ENCODE data around the gene RGS3. TPM values are rescaled to one million over a fixed set of nuclear protein-coding genes. Genes with fewer than 3 reads are reported as not detected.

The RGS3 gene
- polyA plus RNA-seq, 1 of the 3 experiments (the other 2 are of a cell fraction), result 50.6 TPM

DNA sequence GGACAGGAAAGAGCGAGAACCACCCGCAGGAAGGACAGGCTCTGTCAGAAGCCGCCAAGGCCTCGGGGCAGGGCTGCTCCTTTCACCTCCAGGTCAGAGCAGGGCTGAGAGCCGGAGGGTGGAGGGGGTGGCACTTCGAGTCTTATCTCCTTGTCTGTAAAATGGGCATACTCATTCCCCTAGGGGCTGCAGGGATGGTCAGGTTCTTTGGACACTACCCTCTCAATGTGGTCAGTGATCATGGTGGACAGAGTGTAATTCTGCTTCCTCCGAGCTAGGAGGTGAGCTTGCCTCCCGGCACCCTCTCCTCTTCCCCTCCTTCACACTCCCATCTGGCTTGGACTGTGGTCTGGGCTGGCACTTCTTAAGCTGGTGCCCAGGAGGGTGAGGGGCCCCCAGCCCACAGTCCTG is 39.6 kb downstream of the RGS3 start:
- no peak for TF ChIP-seq JUND (IDR thresholded peaks at IDR 0.05)
- TF ChIP-seq NFIC (IDR thresholded peaks at IDR 0.05; ENCODE audit: borderline replicate concordance), result no peak
- TF ChIP-seq POLR2AphosphoS5 (IDR thresholded peaks at IDR 0.05; ENCODE audit: low read depth, low read length), result no peak
- TF ChIP-seq, protein P1, sequence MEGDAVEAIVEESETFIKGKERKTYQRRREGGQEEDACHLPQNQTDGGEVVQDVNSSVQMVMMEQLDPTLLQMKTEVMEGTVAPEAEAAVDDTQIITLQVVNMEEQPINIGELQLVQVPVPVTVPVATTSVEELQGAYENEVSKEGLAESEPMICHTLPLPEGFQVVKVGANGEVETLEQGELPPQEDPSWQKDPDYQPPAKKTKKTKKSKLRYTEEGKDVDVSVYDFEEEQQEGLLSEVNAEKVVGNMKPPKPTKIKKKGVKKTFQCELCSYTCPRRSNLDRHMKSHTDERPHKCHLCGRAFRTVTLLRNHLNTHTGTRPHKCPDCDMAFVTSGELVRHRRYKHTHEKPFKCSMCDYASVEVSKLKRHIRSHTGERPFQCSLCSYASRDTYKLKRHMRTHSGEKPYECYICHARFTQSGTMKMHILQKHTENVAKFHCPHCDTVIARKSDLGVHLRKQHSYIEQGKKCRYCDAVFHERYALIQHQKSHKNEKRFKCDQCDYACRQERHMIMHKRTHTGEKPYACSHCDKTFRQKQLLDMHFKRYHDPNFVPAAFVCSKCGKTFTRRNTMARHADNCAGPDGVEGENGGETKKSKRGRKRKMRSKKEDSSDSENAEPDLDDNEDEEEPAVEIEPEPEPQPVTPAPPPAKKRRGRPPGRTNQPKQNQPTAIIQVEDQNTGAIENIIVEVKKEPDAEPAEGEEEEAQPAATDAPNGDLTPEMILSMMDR (IDR thresholded peaks at IDR 0.05), result no peak
- TF ChIP-seq GABPA (IDR thresholded peaks at IDR 0.05; ENCODE audit: low read depth), result no peak
- no peak for TF ChIP-seq TAF1 (IDR thresholded peaks at IDR 0.05; ENCODE audit: borderline replicate concordance, low read depth, low read length)
- no peak for TF ChIP-seq NRF1 (IDR thresholded peaks at IDR 0.05; ENCODE audit: low read depth, low read length)
- TF ChIP-seq RAD21 (IDR thresholded peaks at IDR 0.05; ENCODE audit: low read length), result no peak
- TF ChIP-seq, protein P2, sequence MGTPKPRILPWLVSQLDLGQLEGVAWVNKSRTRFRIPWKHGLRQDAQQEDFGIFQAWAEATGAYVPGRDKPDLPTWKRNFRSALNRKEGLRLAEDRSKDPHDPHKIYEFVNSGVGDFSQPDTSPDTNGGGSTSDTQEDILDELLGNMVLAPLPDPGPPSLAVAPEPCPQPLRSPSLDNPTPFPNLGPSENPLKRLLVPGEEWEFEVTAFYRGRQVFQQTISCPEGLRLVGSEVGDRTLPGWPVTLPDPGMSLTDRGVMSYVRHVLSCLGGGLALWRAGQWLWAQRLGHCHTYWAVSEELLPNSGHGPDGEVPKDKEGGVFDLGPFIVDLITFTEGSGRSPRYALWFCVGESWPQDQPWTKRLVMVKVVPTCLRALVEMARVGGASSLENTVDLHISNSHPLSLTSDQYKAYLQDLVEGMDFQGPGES (IDR thresholded peaks at IDR 0.05; ENCODE audit: low read depth, low read length), result no peak
- no peak for TF ChIP-seq SIN3A (IDR thresholded peaks at IDR 0.05; ENCODE audit: borderline replicate concordance, low read depth, low read length)
- no peak for TF ChIP-seq RXRA (IDR thresholded peaks at IDR 0.05; ENCODE audit: borderline replicate concordance, low read depth)
- no peak for TF ChIP-seq SMC3 (IDR thresholded peaks at IDR 0.05; ENCODE audit: low read depth, low read length)
- CTCF ChIA-PET, result interaction anchor here (1.1 to 1.4 kb wide), 3 partner anchors 20 to 84 kb away, joined by 3 read pairs; no protein-coding TSS in a partner anchor
- Histone ChIP-seq H3F3A (replicated peaks; ENCODE audit: insufficient read depth) (no peaks in the 10 kb centered on the region), H3K4me1 (ENCODE audit: control insufficient read depth in 1 of 2, insufficient read depth in 2 of 2, low read depth in 1 of 2, low read length in 1 of 2) (peaks cover 0 to 11% of the 10 kb centered on the region in 2 experiments; a peak in 1 of 4 replicates), H3K4me2 (no peak overlapping the region), H3K27me3 (ENCODE audit: insufficient read depth) (no peaks in the 10 kb centered on the region), H3K9ac (no peak overlapping the region), H4K20me1 (ENCODE audit: insufficient read depth) (no peaks in the 10 kb centered on the region), H2AFZ (ENCODE audit: low read depth) (no peak overlapping the region), H3K9me2 (no peaks in the 10 kb centered on the region), H3K4me3 (ENCODE audit: low read depth in 2 of 2, low read length in 1 of 2) (no peak overlapping the region), H3K79me2 (ENCODE audit: insufficient read depth) (no peaks in the 10 kb centered on the region), H3K27ac (ENCODE audit: low read depth in 2 of 2, low read length in 1 of 2) (no peak overlapping the region), H3K9me3 (no peaks in the 10 kb centered on the region), H3K36me3 (replicated peaks in 1 of 2; ENCODE audit: control insufficient read depth in 1 of 2, insufficient read depth in 2 of 2, low read length in 1 of 2) (no peaks in the 10 kb centered on the region)
- POLR2A ChIA-PET, result no interaction called here
- DNase-seq, result no peak
- WGBS (ENCODE audit: low lambda C conversion rate), result 85% methylated on average over 6 of the region's 8 CpGs

DNA sequence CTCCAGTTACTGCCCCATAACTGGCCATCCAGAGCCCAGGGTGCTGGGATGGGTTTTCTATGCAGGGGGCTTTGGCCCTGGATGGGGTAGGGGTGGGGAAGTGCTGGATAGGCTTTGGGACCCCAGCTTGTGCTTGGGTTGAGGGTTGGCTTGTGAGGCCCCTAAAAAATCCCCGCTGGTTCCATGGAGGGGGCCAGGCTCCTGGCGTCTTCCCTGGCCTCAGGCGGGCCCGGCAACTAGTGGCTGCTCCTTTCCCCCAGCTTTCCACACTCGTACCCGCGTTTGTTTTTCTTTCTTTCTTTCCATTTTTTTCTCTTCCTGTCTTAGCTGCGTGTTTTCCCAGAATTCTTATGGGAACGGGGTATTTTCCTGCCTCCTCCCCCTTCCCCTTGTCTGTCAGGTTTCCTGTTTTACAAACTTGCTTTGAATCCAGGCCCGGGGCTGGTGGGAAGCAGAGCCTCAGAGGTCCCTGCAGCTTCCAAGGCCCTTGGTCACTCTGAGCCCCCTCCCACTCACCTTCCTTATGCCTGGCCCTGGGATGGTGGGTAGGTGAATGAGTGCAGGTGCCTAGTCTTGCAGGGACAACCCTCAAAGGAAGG is 40.2 kb downstream of the RGS3 start:
- DNase-seq, result no peak
- no peak for TF ChIP-seq CHD2 (IDR thresholded peaks at IDR 0.05; ENCODE audit: low read length, partially characterized antibody)
- TF ChIP-seq JUND (IDR thresholded peaks at IDR 0.05), result no peak
- TF ChIP-seq GABPA (IDR thresholded peaks at IDR 0.05; ENCODE audit: low read depth), result no peak
- TF ChIP-seq RCOR1 (IDR thresholded peaks at IDR 0.05; ENCODE audit: low read length), result no peak
- TF ChIP-seq, protein P3, sequence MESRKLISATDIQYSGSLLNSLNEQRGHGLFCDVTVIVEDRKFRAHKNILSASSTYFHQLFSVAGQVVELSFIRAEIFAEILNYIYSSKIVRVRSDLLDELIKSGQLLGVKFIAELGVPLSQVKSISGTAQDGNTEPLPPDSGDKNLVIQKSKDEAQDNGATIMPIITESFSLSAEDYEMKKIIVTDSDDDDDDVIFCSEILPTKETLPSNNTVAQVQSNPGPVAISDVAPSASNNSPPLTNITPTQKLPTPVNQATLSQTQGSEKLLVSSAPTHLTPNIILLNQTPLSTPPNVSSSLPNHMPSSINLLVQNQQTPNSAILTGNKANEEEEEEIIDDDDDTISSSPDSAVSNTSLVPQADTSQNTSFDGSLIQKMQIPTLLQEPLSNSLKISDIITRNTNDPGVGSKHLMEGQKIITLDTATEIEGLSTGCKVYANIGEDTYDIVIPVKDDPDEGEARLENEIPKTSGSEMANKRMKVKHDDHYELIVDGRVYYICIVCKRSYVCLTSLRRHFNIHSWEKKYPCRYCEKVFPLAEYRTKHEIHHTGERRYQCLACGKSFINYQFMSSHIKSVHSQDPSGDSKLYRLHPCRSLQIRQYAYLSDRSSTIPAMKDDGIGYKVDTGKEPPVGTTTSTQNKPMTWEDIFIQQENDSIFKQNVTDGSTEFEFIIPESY (IDR thresholded peaks at IDR 0.05; ENCODE audit: borderline replicate concordance, low read depth), result no peak
- TF ChIP-seq, protein P4, sequence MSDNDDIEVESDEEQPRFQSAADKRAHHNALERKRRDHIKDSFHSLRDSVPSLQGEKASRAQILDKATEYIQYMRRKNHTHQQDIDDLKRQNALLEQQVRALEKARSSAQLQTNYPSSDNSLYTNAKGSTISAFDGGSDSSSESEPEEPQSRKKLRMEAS (IDR thresholded peaks at IDR 0.05; ENCODE audit: low read depth), result no peak
- no peak for TF ChIP-seq ELF1 (IDR thresholded peaks at IDR 0.05)
- no peak for TF ChIP-seq FOXJ3 (CRISPR knock-in tag; IDR thresholded peaks at IDR 0.05)
- TF ChIP-seq FOSL2 (IDR thresholded peaks at IDR 0.05; ENCODE audit: borderline replicate concordance, low read depth), result no peak
- TF ChIP-seq, protein P5, sequence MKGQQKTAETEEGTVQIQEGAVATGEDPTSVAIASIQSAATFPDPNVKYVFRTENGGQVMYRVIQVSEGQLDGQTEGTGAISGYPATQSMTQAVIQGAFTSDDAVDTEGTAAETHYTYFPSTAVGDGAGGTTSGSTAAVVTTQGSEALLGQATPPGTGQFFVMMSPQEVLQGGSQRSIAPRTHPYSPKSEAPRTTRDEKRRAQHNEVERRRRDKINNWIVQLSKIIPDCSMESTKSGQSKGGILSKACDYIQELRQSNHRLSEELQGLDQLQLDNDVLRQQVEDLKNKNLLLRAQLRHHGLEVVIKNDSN (IDR thresholded peaks at IDR 0.05; ENCODE audit: borderline replicate concordance, low read depth), result no peak
- TF ChIP-seq EP300 (IDR thresholded peaks at IDR 0.05; ENCODE audit: borderline replicate concordance in 1 of 2, low read depth in 1 of 2, low read length in 1 of 2), result no peak
- TF ChIP-seq TCF12 (IDR thresholded peaks at IDR 0.05), result no peak
- no peak for TF ChIP-seq TEAD4 (IDR thresholded peaks at IDR 0.05; ENCODE audit: borderline replicate concordance, insufficient read depth)
- TF ChIP-seq SMC3 (IDR thresholded peaks at IDR 0.05; ENCODE audit: low read depth, low read length), result no peak

More for the DNA sequence above, 40.2 kb downstream of the RGS3 start:
- Histone ChIP-seq H3K4me3 (ENCODE audit: low read depth in 2 of 2, low read length in 1 of 2) (no peak overlapping the region), H3F3A (replicated peaks; ENCODE audit: insufficient read depth) (no peaks in the 10 kb centered on the region), H3K9me2 (no peaks in the 10 kb centered on the region), H3K36me3 (replicated peaks in 1 of 2; ENCODE audit: control insufficient read depth in 1 of 2, insufficient read depth in 2 of 2, low read length in 1 of 2) (no peaks in the 10 kb centered on the region), H3K27ac (ENCODE audit: low read depth in 2 of 2, low read length in 1 of 2) (no peak overlapping the region), H4K20me1 (ENCODE audit: insufficient read depth) (no peaks in the 10 kb centered on the region), H3K27me3 (ENCODE audit: insufficient read depth) (no peaks in the 10 kb centered on the region), H2AFZ (ENCODE audit: low read depth) (0 out of 2 replicates have a peak overlapping the region, but pooled peaks have one; percentile 22), H3K79me2 (ENCODE audit: insufficient read depth) (no peaks in the 10 kb centered on the region), H3K9me3 (no peaks in the 10 kb centered on the region), H3K9ac (no peak overlapping the region), H3K4me1 (ENCODE audit: control insufficient read depth in 1 of 2, insufficient read depth in 2 of 2, low read depth in 1 of 2, low read length in 1 of 2) (peaks cover 0 to 11% of the 10 kb centered on the region in 2 experiments; a peak in 1 of 4 replicates), H3K4me2 (no peak overlapping the region)
- POLR2A ChIA-PET, result no interaction called here
- CTCF ChIA-PET, result interaction anchor here (0.8 to 1.4 kb wide), 4 partner anchors 10 to 83 kb away, joined by 3 read pairs; no protein-coding TSS in a partner anchor
- 84% methylated on average over 10 of the region's 10 CpGs for WGBS (ENCODE audit: low lambda C conversion rate)
